GM12874 (cell line): Measurements from ENCODE around the gene PNPLA2.

ENCODE experiments used
- CTCF ChIP-seq: IDR thresholded peaks from 2 replicates; pipeline ENCODE4 v1.5.1; 2011; ENCODE audit warnings: low read depth, mild to moderate bottlenecking, control low read depth, low read length, moderate library complexity; ENCODE audit not compliant: insufficient read depth

PNPLA2 gene

GRCh38 chr11:826227-826621 is 7.5 kb downstream of the PNPLA2 start:
- TF ChIP-seq CTCF, result no peak

- TF ChIP-seq CTCF, result no peak
Observed at GRCh38 chr11:826836-827145, 8.1 kb downstream of the PNPLA2 start.

GRCh38 chr11:827146-827896 is 8.6 kb downstream of the PNPLA2 start:
- TF ChIP-seq CTCF, result 0 out of 2 replicates have a peak, but pooled peaks have one; percentile 1

GRCh38 chr11:827897-828192 is 9.1 kb downstream of the PNPLA2 start, which contains the start of gene CRACR2B:
CRACR2B (plus strand) TSS chr11:827919; CDS start chr11:828608, 689 bp downstream.
- no peak for TF ChIP-seq CTCF

- TF ChIP-seq CTCF, result no peak
Observed at GRCh38 chr11:828506-829175, 9.9 kb downstream of the PNPLA2 start.

- TF ChIP-seq CTCF, result no peak
Observed at GRCh38 chr11:829176-829846, 10.6 kb downstream of the PNPLA2 start.

- TF ChIP-seq CTCF, result no peak
Observed at GRCh38 chr11:829847-830294, 11.2 kb downstream of the PNPLA2 start.
